ENCODE data around the gene GID8. TPM values are rescaled to one million over a fixed set of nuclear protein-coding genes. Genes with fewer than 3 reads are reported as not detected.

The GID8 gene
- total RNA-seq, 2 donors from 2014 or later = 30.7 to 37.7 TPM

- intact Hi-C loops (cut with DNase I, micrococcal nuclease) = loop anchor here in 1 of 2 donors (2.0 kb wide), 1 partner anchor 27 kb away; no protein-coding TSS in a partner anchor
- ATAC-seq = peak; percentile 80
- peak; percentile 75 to 80 for DNase-seq
These were observed 37.8 kb upstream of the GID8 start for GRCh38 chr20:62900052-62900691.

- DNase-seq = peak; percentile 55 to 59
- ATAC-seq = peak; percentile 74
- intact Hi-C loops (cut with DNase I, micrococcal nuclease) = loop anchor here in 1 of 2 donors (2.0 kb wide), 1 partner anchor 28 kb away; no protein-coding TSS in a partner anchor
These were observed 37.0 kb upstream of the GID8 start for GRCh38 chr20:62900692-62901584.

GRCh38 chr20:62901891-62902290 lies 36.1 kb upstream of the GID8 start:
- intact Hi-C loops (cut with DNase I, micrococcal nuclease) = loop anchor here in 1 of 2 donors (2.0 kb wide), 1 partner anchor 29 kb away; no protein-coding TSS in a partner anchor
- ATAC-seq (no peak), DNase-seq (no peak)

GRCh38 chr20:62902926-62903615 lies 34.9 kb upstream of the GID8 start:
- ATAC-seq = no peak
- DNase-seq = no peak
- intact Hi-C loops (cut with DNase I, micrococcal nuclease) = no loop called here

GRCh38 chr20:62905536-62906117 lies 32.3 kb upstream of the GID8 start:
- DNase-seq = no peak
- intact Hi-C loops (cut with DNase I, micrococcal nuclease) = no loop called here
- no peak for ATAC-seq

- no peak for DNase-seq
- intact Hi-C loops (cut with DNase I, micrococcal nuclease) = no loop called here
- no peak for ATAC-seq
These were observed 31.7 kb upstream of the GID8 start for GRCh38 chr20:62906209-62906608.

GRCh38 chr20:62906647-62907375 lies 31.1 kb upstream of the GID8 start:
- DNase-seq = no peak
- intact Hi-C loops (cut with DNase I, micrococcal nuclease) = no loop called here
- no peak for ATAC-seq

GRCh38 chr20:62907384-62908317 lies 30.3 kb upstream of the GID8 start:
- no peak for DNase-seq
- intact Hi-C loops (cut with DNase I, micrococcal nuclease) = no loop called here
- ATAC-seq = peak; percentile 28

GRCh38 chr20:62908971-62909791 lies 28.8 kb upstream of the GID8 start:
- DNase-seq = no peak
- intact Hi-C loops (cut with DNase I, micrococcal nuclease) = no loop called here
- no peak for ATAC-seq

GRCh38 chr20:62910217-62910766 lies 27.7 kb upstream of the GID8 start:
- intact Hi-C loops (cut with DNase I, micrococcal nuclease) = no loop called here
- no peak for DNase-seq
- ATAC-seq = no peak

GRCh38 chr20:62910777-62911497 lies 27.0 kb upstream of the GID8 start:
- DNase-seq (no peak), ATAC-seq (no peak)
- intact Hi-C loops (cut with DNase I, micrococcal nuclease) = no loop called here

GRCh38 chr20:62911701-62912280 lies 26.2 kb upstream of the GID8 start:
- no peak for DNase-seq
- intact Hi-C loops (cut with DNase I, micrococcal nuclease) = no loop called here
- no peak for ATAC-seq

- ATAC-seq (no peak), DNase-seq (no peak)
- intact Hi-C loops (cut with DNase I, micrococcal nuclease) = no loop called here
These were observed 24.8 kb upstream of the GID8 start for GRCh38 chr20:62913043-62913630.

GRCh38 chr20:62914436-62914835 lies 23.5 kb upstream of the GID8 start:
- no peak for DNase-seq
- intact Hi-C loops (cut with DNase I, micrococcal nuclease) = no loop called here
- ATAC-seq = no peak

- intact Hi-C loops (cut with DNase I, micrococcal nuclease) = no loop called here
- peak; percentile 62 for ATAC-seq
- DNase-seq = no peak
These were observed 22.9 kb upstream of the GID8 start for GRCh38 chr20:62914970-62915457.
